Loucy (cell line): Measurements from ENCODE around the gene CCDC17.

Source experiments
- CTCF ChIP-seq: fragments of 200-600 bp; sonication (generic); conservative IDR thresholded peaks from 2 replicates; pipeline ENCODE4 v1.5.1; 2014; ENCODE audit warnings: mild to moderate bottlenecking, antibody characterized with exemption, low read length
- EZH2phosphoT487 ChIP-seq: fragments of 200-600 bp; IDR thresholded peaks from 2 replicates; pipeline ENCODE4 v1.6.1; 2018; ENCODE audit warnings: antibody characterized with exemption, mild to moderate bottlenecking, moderate library complexity, borderline replicate concordance

GRCh38 chr1:45622524-45623394, 1.1 kb downstream of the CCDC17 start:
- TF ChIP-seq CTCF (no peak), EZH2phosphoT487 (no peak)
